ENCODE data around the gene PDE4D.

PDE4D gene

GRCh38 chr5:59615272-59615671, 278.3 kb downstream of the PDE4D start:
- TF ChIP-seq TCF4 (CRISPR knock-in tag; IDR thresholded peaks at IDR 0.05; ENCODE audit: borderline replicate concordance) (no peak), CSRNP3 (CRISPR knock-in tag; IDR thresholded peaks at IDR 0.05) (no peak), ISL1 (CRISPR knock-in tag; IDR thresholded peaks at IDR 0.05) (no peak), ZFP3 (CRISPR knock-in tag; IDR thresholded peaks at IDR 0.05) (no peak), PPARA (CRISPR knock-in tag; IDR thresholded peaks at IDR 0.05; ENCODE audit: borderline replicate concordance) (no peak), ZNF8 (CRISPR knock-in tag; IDR thresholded peaks at IDR 0.05) (no peak)
- peak; percentile 69 for ATAC-seq

GRCh38 chr5:59609501-59610265, 283.8 kb downstream of the PDE4D start:
- ATAC-seq: no peak
- no peak for TF ChIP-seq TSHZ2 (CRISPR knock-in tag; IDR thresholded peaks at IDR 0.05)
- no peak for TF ChIP-seq ZC3H10 (CRISPR knock-in tag; IDR thresholded peaks at IDR 0.05)
- no peak for TF ChIP-seq CSRNP3 (CRISPR knock-in tag; IDR thresholded peaks at IDR 0.05)
- no peak for TF ChIP-seq ZNF8 (CRISPR knock-in tag; IDR thresholded peaks at IDR 0.05)
- no peak for TF ChIP-seq ZNF70 (CRISPR knock-in tag; IDR thresholded peaks at IDR 0.05)
- no peak for TF ChIP-seq PPARA (CRISPR knock-in tag; IDR thresholded peaks at IDR 0.05; ENCODE audit: borderline replicate concordance)
- no peak for TF ChIP-seq POU6F1 (CRISPR knock-in tag; IDR thresholded peaks at IDR 0.05; ENCODE audit: borderline replicate concordance, low read depth)
- TF ChIP-seq ESRRG (CRISPR knock-in tag; IDR thresholded peaks at IDR 0.05): no peak
- no peak for TF ChIP-seq ZFP3 (CRISPR knock-in tag; IDR thresholded peaks at IDR 0.05)
- no peak for TF ChIP-seq ZNF565 (CRISPR knock-in tag; conservative IDR thresholded peaks at IDR 0.05; ENCODE audit: low read depth)
- TF ChIP-seq RARB (CRISPR knock-in tag; IDR thresholded peaks at IDR 0.05): no peak
- no peak for TF ChIP-seq CSDC2 (CRISPR knock-in tag; IDR thresholded peaks at IDR 0.05)
- TF ChIP-seq PATZ1 (CRISPR knock-in tag; IDR thresholded peaks at IDR 0.05; ENCODE audit: borderline replicate concordance): no peak
- TF ChIP-seq ZFP30 (CRISPR knock-in tag; IDR thresholded peaks at IDR 0.05): no peak
- no peak for TF ChIP-seq OSR1 (CRISPR knock-in tag; IDR thresholded peaks at IDR 0.05)
- TF ChIP-seq BACH2 (CRISPR knock-in tag; IDR thresholded peaks at IDR 0.05; ENCODE audit: borderline replicate concordance): no peak
- no peak for TF ChIP-seq ARNTL (CRISPR knock-in tag; IDR thresholded peaks at IDR 0.05; ENCODE audit: borderline replicate concordance, low read depth)

- peak; percentile 68 for ATAC-seq
- no peak for TF ChIP-seq ARNTL (CRISPR knock-in tag; IDR thresholded peaks at IDR 0.05; ENCODE audit: borderline replicate concordance, low read depth)
- no peak for TF ChIP-seq ZNF565 (CRISPR knock-in tag; conservative IDR thresholded peaks at IDR 0.05; ENCODE audit: low read depth)
- TF ChIP-seq TSHZ2 (CRISPR knock-in tag; IDR thresholded peaks at IDR 0.05): no peak
- no peak for TF ChIP-seq GLIS3 (CRISPR knock-in tag; IDR thresholded peaks at IDR 0.05)
- TF ChIP-seq ZFP30 (CRISPR knock-in tag; IDR thresholded peaks at IDR 0.05): no peak
- no peak for TF ChIP-seq ZNF8 (CRISPR knock-in tag; IDR thresholded peaks at IDR 0.05)
- TF ChIP-seq PPARA (CRISPR knock-in tag; IDR thresholded peaks at IDR 0.05; ENCODE audit: borderline replicate concordance): no peak
- TF ChIP-seq ZFP3 (CRISPR knock-in tag; IDR thresholded peaks at IDR 0.05): no peak
- no peak for TF ChIP-seq CSRNP3 (CRISPR knock-in tag; IDR thresholded peaks at IDR 0.05)
- TF ChIP-seq ISL1 (CRISPR knock-in tag; IDR thresholded peaks at IDR 0.05): no peak
- no peak for TF ChIP-seq TCF4 (CRISPR knock-in tag; IDR thresholded peaks at IDR 0.05; ENCODE audit: borderline replicate concordance)
Measured at GRCh38 chr5:59608745-59609144, 284.8 kb downstream of the PDE4D start.

All from SK-N-SH treated with all-trans-retinoic acid at 6 μM for 48 hours (cell line).